GM23338 (cell line): Measurements from ENCODE around the gene C18orf54.

ENCODE experiments used
- CREB1 ChIP-seq: fragments of 250-450 bp; sonication (Bioruptor Pico); IDR thresholded peaks from 2 replicates; pipeline ENCODE4 v1.5.0; 2020; ENCODE audit warnings: low read depth, mild to moderate bottlenecking, moderate library complexity
- CTCF ChIP-seq, 2 experiments: fragments of 200-600 bp in 1 of 2; sonication (generic) in 1 of 2; conservative IDR thresholded peaks; 2 replicates each; pipeline versions ENCODE4 v1.5.1 to v1.6.1; 2016 to 2017; ENCODE audit warnings: antibody characterized with exemption in 2 of 2, low read depth in 2 of 2, mild to moderate bottlenecking in 2 of 2, moderate library complexity in 1 of 2
- ETS1 ChIP-seq: IDR thresholded peaks from 2 replicates; pipeline ENCODE4 v1.6.1; 2016; ENCODE audit warnings: antibody characterized with exemption
- EZH2 ChIP-seq: fragments of 200-600 bp; sonication (generic); IDR thresholded peaks from one replicate; pipeline ENCODE4 v1.8.0; 2017; ENCODE audit warnings: antibody characterized with exemption, mild to moderate bottlenecking, low read depth; ENCODE audit not compliant: unreplicated experiment
- EZH2phosphoT487 ChIP-seq: fragments of 200-600 bp; sonication (generic); IDR thresholded peaks from one replicate; pipeline ENCODE4 v1.8.1; 2018; ENCODE audit warnings: antibody characterized with exemption; ENCODE audit not compliant: unreplicated experiment
- JUNB ChIP-seq: IDR thresholded peaks from one replicate; pipeline ENCODE4 v1.6.1; 2016; ENCODE audit warnings: antibody characterized with exemption; ENCODE audit not compliant: unreplicated experiment
- NANOG ChIP-seq: IDR thresholded peaks from 2 replicates; pipeline ENCODE4 v1.6.1; 2016; ENCODE audit warnings: antibody characterized with exemption, borderline replicate concordance
- POLR2AphosphoS5 ChIP-seq: IDR thresholded peaks from 2 replicates; pipeline ENCODE4 v1.6.1; 2016; ENCODE audit warnings: antibody characterized with exemption, low read depth
- REST ChIP-seq: IDR thresholded peaks from one replicate; pipeline ENCODE4 v1.6.1; 2018; ENCODE audit warnings: antibody characterized with exemption; ENCODE audit not compliant: unreplicated experiment
- STAT1 ChIP-seq: IDR thresholded peaks from one replicate; pipeline ENCODE4 v1.6.1; 2016; ENCODE audit warnings: antibody characterized with exemption; ENCODE audit not compliant: unreplicated experiment
- ZNF331 ChIP-seq: fragments of 250-450 bp; sonication (Bioruptor Pico); IDR thresholded peaks from 2 replicates; pipeline ENCODE4 v1.5.0; 2020; ENCODE audit warnings: low read depth, mild to moderate bottlenecking, moderate library complexity
- ZNF462 ChIP-seq: fragments of 250-450 bp; sonication (Bioruptor Pico); IDR thresholded peaks from 2 replicates; pipeline ENCODE4 v1.5.0; 2020; ENCODE audit warnings: mild to moderate bottlenecking, moderate library complexity

GRCh38 chr18:54316071-54316820, 41.5 kb upstream of the C18orf54 start:
- no peak for TF ChIP-seq CTCF (conservative IDR thresholded peaks at IDR 0.05; ENCODE audit: low read depth in 2 of 2)
- TF ChIP-seq EZH2 = no peak
- TF ChIP-seq EZH2phosphoT487 = no peak
- TF ChIP-seq POLR2AphosphoS5 = no peak
- TF ChIP-seq ZNF331 (CRISPR knock-in tag) = no peak
- TF ChIP-seq JUNB = no peak
- TF ChIP-seq CREB1 (CRISPR knock-in tag) = no peak
- no peak for TF ChIP-seq ETS1
- TF ChIP-seq NANOG = no peak
- no peak for TF ChIP-seq REST
- TF ChIP-seq STAT1 = no peak
- TF ChIP-seq ZNF462 = no peak
